Esophagus muscularis mucosa (tissue), 4 donors: Measurements from ENCODE around the gene DOCK4. TPM values are rescaled to one million over a fixed set of nuclear protein-coding genes. Genes with fewer than 3 reads are reported as not detected.

Source experiments
- DNase-seq: peaks from one replicate; pipeline ENCODE4 v3.0.0-alpha.2; 2017; ENCODE audit errors: extremely low spot score
- H3K27ac ChIP-seq, 4 donors: fragments of 200-600 bp; sonication (generic); replicated peaks in 1 of 4; 1 replicate in 3 of 4; 2 replicates in 1 of 4; pipeline ENCODE4 v1.5.1; 2016 to 2019; ENCODE audit warnings: mild to moderate bottlenecking in 1 of 4
- H3K27me3 ChIP-seq, 4 donors: fragments of 200-600 bp; sonication (generic); one replicate each; pipeline versions ENCODE4 v1.5.1 to v1.6.0; 2016 to 2019
- H3K36me3 ChIP-seq, 4 donors: fragments of 200-600 bp; sonication (generic); one replicate each; pipeline ENCODE4 v1.5.1; 2016 to 2019
- H3K4me1 ChIP-seq, 4 donors: fragments of 200-600 bp; sonication (generic); one replicate each; pipeline ENCODE4 v1.5.1; 2016 to 2019
- H3K4me3 ChIP-seq, 4 donors: fragments of 200-600 bp; sonication (generic); 1 replicate in 2 of 4; 2 replicates in 2 of 4; pipeline ENCODE4 v1.5.1; 2016 to 2019; ENCODE audit warnings: mild to moderate bottlenecking in 4 of 4, moderate library complexity in 1 of 4
- H3K9me3 ChIP-seq, 4 donors: fragments of 200-600 bp; sonication (generic); 1 replicate in 3 of 4; 2 replicates in 1 of 4; pipeline ENCODE4 v1.5.1; 2016 to 2019
- CTCF ChIP-seq, 3 experiments: fragments of 200-600 bp in 2 of 3; fragments of 450-650 bp in 1 of 3; sonication (generic) in 2 of 3; IDR thresholded peaks; one replicate each; pipeline ENCODE4 v1.5.1; 2017 to 2019; ENCODE audit warnings: antibody characterized with exemption in 3 of 3, mild to moderate bottlenecking in 2 of 3, moderate library complexity in 1 of 3
- EP300 ChIP-seq: sonication (generic); formaldehyde crosslinking; IDR thresholded peaks from one replicate; pipeline ENCODE4 v1.6.1; 2017; ENCODE audit warnings: antibody characterized with exemption
- POLR2A ChIP-seq: fragments of 450-650 bp; IDR thresholded peaks from one replicate; pipeline ENCODE4 v1.6.1; 2017; ENCODE audit warnings: antibody characterized with exemption, moderate library complexity, mild to moderate bottlenecking, low read depth
- POLR2AphosphoS5 ChIP-seq, 2 donors: sonication (generic); formaldehyde crosslinking; IDR thresholded peaks; one replicate each; pipeline ENCODE4 v1.6.1; 2017; ENCODE audit warnings: antibody characterized with exemption in 2 of 2
- WGBS: methylation state at CpG from one replicate; pipeline ENCODE4 v1.1.5; 2018; 5-methylcytosine and 5-hydroxymethylcytosine counted together
- intact Hi-C: fragments of 100-400 bp; cut with DNase I; formaldehyde crosslinking; loops from one replicate; pipeline ENCODE4 v1.15.1; 2023
- total RNA-seq, 4 donors: library from RNA; depleted of rRNA; stranded (reverse); fragments of >200 nt; gene quantifications; one replicate each; pipeline versions ENCODE4 v1.1.0 to v1.2.1, GENCODE V29; 2016

Gene DOCK4
- total RNA-seq, 4 donors from 2014 or later = 14.0 to 25.3 (median 18.8) TPM

DNA sequence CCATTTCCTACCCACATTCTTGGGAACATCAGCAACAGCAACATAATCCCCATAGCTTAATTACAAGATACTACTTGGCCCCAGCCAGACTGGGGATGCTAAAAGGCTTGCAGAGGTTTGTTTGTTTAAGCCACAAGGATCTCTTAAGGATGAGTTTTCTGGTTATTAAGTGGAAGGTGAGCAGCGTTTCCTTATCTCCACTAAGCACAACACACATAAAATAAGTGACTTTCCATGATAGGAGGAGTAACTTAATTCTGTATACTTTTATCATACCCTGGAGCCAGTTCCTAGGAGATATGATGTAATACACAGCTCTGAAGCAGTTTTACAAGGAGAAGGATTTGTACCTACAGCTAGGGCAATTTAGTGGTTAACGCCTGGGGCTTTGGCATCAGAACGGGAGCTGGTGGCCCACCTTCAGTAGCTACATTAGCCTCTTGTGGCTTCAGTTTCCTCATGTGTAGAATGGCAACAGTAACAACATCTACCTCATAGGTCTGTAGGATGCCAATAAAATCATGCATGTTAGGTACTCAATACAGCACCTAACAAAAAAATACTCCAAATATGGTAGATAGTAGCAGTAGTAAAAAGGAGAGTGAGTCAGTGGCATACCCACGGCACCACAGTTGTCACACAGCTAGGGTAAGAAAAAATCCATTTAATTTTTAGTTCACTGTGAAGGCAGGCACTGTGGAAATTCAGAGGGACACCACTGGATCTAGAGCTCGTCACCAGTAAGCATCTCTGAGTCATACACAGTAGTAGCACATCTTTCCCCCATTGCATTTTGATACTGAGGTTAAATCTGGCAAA lies 55.2 kb downstream of the DOCK4 start:
- H3K4me3 ChIP-seq = no peak overlapping the region
- no peaks in the 10 kb centered on the region for H3K9me3 ChIP-seq
- intact Hi-C loops = no loop called here
- no peak overlapping the region for H3K27ac ChIP-seq
- H3K4me1 ChIP-seq = no peaks in the 10 kb centered on the region
- DNase-seq = no peak
- no peak for TF ChIP-seq CTCF (IDR thresholded peaks at IDR 0.05)
- TF ChIP-seq EP300 = no peak
- TF ChIP-seq POLR2A = no peak
- no peak for TF ChIP-seq POLR2AphosphoS5 (IDR thresholded peaks at IDR 0.05)
- H3K27me3 ChIP-seq = no peaks in the 10 kb centered on the region
- H3K36me3 ChIP-seq = no peaks in the 10 kb centered on the region
- 92% methylated on average over 5 of the region's 5 CpGs for WGBS

DNA sequence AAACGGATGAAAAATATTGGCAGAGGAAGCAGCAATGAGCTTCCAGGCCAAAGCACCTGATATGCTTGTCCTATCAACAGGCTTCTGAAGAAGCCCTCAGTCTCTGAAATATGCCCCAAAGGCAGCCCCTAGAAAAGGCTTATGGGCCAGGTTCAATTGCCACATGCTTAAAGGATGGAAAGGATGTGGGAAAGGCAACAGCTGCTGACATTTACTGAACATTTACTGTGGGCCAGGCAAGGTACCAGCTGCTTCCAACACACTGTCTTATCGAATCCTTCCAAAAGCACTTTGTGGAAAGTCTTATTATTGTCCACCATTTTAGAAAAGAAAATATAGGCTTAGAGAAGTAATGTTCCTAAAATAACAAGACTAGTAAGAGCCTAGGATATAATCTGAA lies 56.5 kb downstream of the DOCK4 start:
- H3K27ac ChIP-seq = no peak overlapping the region
- 89% methylated on average over 2 of the region's 2 CpGs for WGBS
- peaks cover 0 to 4% (median under 1%) of the 10 kb centered on the region in 4 donors for H3K4me1 ChIP-seq
- no peak overlapping the region for H3K4me3 ChIP-seq
- intact Hi-C loops = no loop called here
- no peaks in the 10 kb centered on the region for H3K9me3 ChIP-seq
- H3K27me3 ChIP-seq = no peaks in the 10 kb centered on the region
- TF ChIP-seq CTCF (IDR thresholded peaks at IDR 0.05) (no peak), EP300 (no peak), POLR2AphosphoS5 (IDR thresholded peaks at IDR 0.05) (no peak), POLR2A (no peak)
- H3K36me3 ChIP-seq = no peaks in the 10 kb centered on the region
- DNase-seq = no peak

GRCh38 chr7:112147793-112148361 lies 58.3 kb downstream of the DOCK4 start:
- Histone ChIP-seq H3K36me3 (no peaks in the 10 kb centered on the region), H3K9me3 (no peaks in the 10 kb centered on the region), H3K4me1 (peaks cover 10 to 23% (median 18%) of the 10 kb centered on the region in 4 donors), H3K27me3 (no peaks in the 10 kb centered on the region), H3K4me3 (no peak overlapping the region), H3K27ac (no peak overlapping the region)
- 91% methylated on average over 2 of the region's 2 CpGs for WGBS
- no peak for DNase-seq
- intact Hi-C loops = no loop called here
- TF ChIP-seq EP300 = no peak
- TF ChIP-seq CTCF (IDR thresholded peaks at IDR 0.05) = no peak
- no peak for TF ChIP-seq POLR2AphosphoS5 (IDR thresholded peaks at IDR 0.05)
- TF ChIP-seq POLR2A = no peak

GRCh38 chr7:112145206-112145605 lies 61.0 kb downstream of the DOCK4 start:
- DNase-seq = no peak
- H3K36me3 ChIP-seq = no peaks in the 10 kb centered on the region
- intact Hi-C loops = no loop called here
- H3K4me3 ChIP-seq = no peak overlapping the region
- H3K27me3 ChIP-seq = no peaks in the 10 kb centered on the region
- no peak for TF ChIP-seq POLR2AphosphoS5 (IDR thresholded peaks at IDR 0.05)
- no peak for TF ChIP-seq POLR2A
- no peak for TF ChIP-seq CTCF (IDR thresholded peaks at IDR 0.05)
- TF ChIP-seq EP300 = no peak
- H3K4me1 ChIP-seq = peaks cover 10 to 23% (median 18%) of the 10 kb centered on the region in 4 donors
- H3K9me3 ChIP-seq = no peaks in the 10 kb centered on the region
- no peak overlapping the region for H3K27ac ChIP-seq
- WGBS = 87% methylated on average over 5 of the region's 5 CpGs
